HCEC 1CT (cell line): ENCODE data around the gene CEBPB.
A peak's percentile ranks its signal among the peaks of the same experiment; 100 is the strongest.

Source experiments
- DNase-seq: peaks from one replicate; pipeline ENCODE4 v3.0.0-alpha.2; 2017

CEBPB gene

GRCh38 chr20:50214226-50215024, 23.8 kb downstream of the CEBPB start:
- no peak for DNase-seq

GRCh38 chr20:50215101-50215690, 24.6 kb downstream of the CEBPB start:
- peak; percentile 23 for DNase-seq

DNA sequence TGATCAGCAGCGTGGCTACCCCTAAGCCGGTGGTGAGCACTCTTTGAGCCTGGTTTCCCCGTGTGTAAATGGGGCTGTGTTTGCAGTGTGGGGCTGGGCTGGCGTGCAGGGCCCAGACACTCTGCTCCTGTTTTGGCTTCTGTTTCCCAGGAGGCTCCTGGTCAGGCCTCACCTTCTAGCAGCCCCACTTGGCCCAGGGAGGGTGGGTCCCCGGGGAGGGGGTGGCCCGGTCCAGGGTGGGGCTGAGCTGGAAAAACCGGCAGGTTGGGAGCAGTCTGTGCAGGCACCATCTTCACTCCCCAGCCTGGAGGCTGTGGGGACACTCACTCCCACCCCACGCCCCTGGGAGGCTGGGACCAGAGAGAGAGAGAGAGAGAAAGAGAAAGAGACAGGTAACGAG, 25.3 kb downstream of the CEBPB start:
- no peak for DNase-seq

GRCh38 chr20:50216543-50217206, 26.0 kb downstream of the CEBPB start:
- no peak for DNase-seq

- DNase-seq, result no peak
These were observed 26.7 kb downstream of the CEBPB start for GRCh38 chr20:50217207-50217949.

DNA sequence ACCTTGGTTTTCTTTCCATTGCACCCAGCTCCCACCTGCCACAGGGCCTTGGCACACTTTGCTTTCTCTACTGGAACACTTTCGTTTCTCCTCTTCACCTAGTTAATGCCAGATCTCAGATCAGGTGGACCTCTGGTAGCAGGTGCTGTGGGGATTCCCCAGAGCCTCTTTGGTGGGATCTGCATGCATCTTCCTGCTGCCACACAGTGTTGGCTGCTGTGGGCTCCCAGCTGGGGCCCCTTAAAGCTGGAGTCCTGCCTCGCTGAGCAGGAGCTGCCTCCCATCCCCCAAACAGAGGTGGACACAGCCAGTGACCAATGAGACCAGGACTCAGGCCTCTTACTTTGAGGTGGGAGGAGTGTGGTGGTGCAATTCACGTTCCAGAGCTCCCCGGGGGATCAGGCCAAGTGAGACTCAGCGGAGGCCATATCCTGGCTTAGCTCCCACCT, 28.4 kb downstream of the CEBPB start:
- DNase-seq, result no peak

GRCh38 chr20:50219600-50219999, 29.0 kb downstream of the CEBPB start:
- no peak for DNase-seq

- DNase-seq, result no peak
These were observed 29.7 kb downstream of the CEBPB start for GRCh38 chr20:50220093-50220893.

- no peak for DNase-seq
These were observed 30.3 kb downstream of the CEBPB start for GRCh38 chr20:50220894-50221365.

DNA sequence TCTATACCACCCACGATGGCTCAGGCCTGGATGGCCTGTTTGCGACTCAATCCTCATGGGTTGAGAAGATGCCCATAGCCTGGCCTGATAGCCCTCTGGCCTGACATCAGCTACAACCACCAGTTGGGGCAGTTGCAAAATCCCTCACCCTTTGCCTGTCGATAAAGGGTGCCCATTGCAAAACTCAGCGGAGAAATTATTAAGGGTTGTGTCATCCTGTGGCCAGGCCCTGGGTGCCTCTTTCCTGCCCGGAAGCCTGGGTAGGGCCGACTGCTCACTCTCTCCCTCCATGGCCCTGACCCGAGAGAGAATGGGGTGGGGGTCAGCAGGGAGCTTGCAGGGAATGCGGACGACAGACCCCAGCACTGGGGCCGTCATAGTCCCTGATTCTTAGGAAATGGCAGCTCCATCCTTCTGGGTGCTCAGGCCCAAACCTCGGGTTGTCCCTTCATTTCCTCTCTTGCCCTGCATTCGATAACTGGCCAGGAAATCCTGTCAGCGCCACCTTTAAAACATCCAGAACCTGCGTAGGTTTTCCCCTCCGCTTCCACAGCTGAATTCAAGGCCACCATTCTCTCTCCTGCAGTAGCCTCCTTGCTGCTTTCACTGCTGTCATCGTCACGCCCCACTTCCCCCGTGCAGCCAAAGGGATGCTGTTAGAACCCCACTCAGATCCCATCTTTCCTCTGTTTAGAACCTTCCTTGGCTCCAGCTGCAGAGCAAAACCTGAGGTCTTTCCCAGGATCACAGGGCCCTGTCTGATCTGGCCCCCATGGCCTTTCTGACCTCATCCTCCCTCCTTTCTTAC, 31.1 kb downstream of the CEBPB start:
- DNase-seq, result peak; percentile 82

- DNase-seq, result no peak
These were observed 31.8 kb downstream of the CEBPB start for GRCh38 chr20:50222309-50223038.

DNA sequence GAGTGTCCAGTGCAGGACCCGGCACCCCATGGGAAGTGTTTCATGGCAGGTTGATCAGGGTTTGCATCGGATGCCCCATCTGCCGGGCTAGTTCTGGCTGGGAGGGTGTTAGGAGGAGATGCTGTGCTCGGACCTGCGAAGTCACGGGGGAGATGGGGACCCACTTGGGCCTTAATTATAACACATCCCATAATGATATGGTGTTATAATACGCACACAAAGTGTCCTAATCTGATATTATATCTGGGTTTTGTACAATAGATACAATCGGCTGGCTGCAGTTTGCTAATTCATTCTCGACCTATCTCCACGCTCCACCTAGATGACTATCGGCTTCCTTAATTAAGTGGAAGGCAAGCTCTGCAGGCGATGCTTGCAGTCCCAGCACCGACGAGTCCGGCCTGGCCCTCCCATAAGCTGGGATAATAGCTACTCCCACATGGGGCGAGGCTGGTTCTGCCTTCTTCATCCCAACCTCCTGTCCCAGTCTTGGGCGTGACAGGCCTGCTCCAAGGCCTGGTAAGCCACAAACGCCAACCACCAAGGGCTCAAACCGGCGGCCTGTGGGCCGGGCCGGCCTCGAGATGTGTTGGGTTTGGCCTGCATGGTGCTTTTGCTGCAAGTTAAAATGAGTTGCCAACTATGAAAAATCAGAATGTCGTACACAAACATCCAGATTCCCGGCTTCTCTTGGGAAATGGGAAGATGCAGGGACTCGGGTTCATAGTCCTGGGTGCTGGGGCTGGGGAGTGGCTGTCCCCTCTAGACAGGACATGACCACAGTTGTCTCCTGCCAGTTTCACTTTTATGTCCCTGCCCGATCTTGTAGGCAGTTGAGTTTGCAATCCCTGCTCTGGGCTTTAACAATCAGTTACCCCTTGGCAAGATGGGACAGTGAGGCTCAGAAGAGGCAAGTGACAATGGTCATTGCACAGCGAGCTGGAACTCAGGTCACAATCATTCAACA, 32.7 kb downstream of the CEBPB start:
- no peak for DNase-seq

- no peak for DNase-seq
These were observed 33.4 kb downstream of the CEBPB start for GRCh38 chr20:50224052-50224451.

GRCh38 chr20:50224531-50225255, 34.1 kb downstream of the CEBPB start:
- peak; percentile 95 for DNase-seq

DNA sequence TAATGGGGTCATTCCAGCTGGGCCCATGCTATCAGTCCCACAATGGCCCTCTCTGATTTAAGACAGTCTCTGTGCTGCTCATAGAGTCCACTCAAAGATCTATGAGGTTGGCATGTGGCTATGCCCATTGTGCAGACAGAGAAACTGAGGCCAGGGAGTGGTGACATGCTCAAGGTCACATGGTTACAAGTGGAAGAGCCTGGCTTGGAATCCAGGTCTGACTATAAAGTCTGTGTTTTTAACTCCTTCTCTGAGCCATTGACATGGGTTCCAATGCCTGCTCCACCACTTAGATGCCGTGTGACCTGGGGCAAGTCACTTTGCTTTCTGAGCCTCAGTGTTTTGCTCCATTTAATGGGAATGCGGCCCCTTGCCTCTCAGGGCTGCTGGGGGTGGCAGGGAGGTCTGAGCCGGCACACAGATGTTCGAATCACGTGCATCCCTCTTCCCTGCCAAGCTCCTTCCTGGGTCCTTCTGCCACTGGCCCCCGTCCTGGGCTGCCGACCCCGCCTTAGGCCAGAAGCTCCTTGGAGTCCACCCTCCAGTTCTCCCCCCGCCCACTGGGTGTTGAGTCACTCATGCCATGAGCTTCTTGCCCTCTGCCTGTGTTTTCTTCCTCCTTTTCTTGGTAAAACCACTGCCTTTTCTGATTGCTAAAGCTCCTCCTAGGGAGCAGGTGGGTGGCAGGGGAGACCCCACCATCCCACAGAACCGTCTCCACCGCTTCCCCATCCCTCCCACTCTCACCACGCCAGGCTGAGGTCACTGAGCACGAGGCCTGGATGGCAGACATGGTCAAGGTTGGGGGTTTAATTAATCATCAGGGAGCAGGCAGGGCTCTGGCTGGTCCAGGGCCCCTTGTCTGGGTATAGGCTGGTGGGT, 35.7 kb downstream of the CEBPB start:
- peak; percentile 43 for DNase-seq

DNA sequence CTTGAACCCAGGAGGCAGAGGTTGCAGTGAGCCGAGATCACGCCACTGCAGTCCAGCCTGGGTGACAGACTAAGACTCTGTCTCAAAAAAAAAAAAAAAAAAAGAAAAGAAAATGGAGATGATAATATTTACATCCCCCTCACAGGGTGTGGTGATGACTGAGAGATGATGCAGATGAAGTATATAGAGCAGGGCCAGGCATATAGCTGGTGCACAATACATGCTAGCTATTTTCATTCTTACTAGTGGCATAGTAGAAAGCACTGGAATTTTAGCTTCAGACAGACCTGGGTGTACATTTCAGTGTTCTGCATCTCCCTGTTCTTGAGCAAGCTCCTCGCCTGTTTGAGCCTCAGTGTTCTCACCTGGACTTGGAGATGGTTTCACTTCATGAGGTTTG, 36.9 kb downstream of the CEBPB start:
- DNase-seq, result peak; percentile 39

GRCh38 chr20:50229156-50229607, 38.6 kb downstream of the CEBPB start:
- DNase-seq, result no peak

GRCh38 chr20:50230184-50230583, 39.6 kb downstream of the CEBPB start:
- DNase-seq, result no peak
